Suprapubic skin (tissue), 4 donors: Measurements from ENCODE around the gene CLDN6.

ENCODE experiments used
- CTCF ChIP-seq, 2 donors: fragments of 200-600 bp in 1 of 2; fragments of 450-650 bp in 1 of 2; sonication (generic) in 1 of 2; IDR thresholded peaks; one replicate each; pipeline ENCODE4 v1.5.1; 2016 to 2019; ENCODE audit warnings: antibody characterized with exemption in 2 of 2, mild to moderate bottlenecking in 1 of 2, moderate library complexity in 1 of 2
- EP300 ChIP-seq: sonication (generic); formaldehyde crosslinking; IDR thresholded peaks from one replicate; pipeline ENCODE4 v1.6.1; 2017; ENCODE audit warnings: antibody characterized with exemption
- POLR2A ChIP-seq, 2 donors: fragments of 450-650 bp; IDR thresholded peaks; one replicate each; pipeline ENCODE4 v1.6.1; 2017; ENCODE audit warnings: antibody characterized with exemption in 2 of 2, mild to moderate bottlenecking in 2 of 2, moderate library complexity in 2 of 2
- POLR2AphosphoS5 ChIP-seq, 3 donors: sonication (generic); formaldehyde crosslinking; IDR thresholded peaks; one replicate each; pipeline ENCODE4 v1.6.1; 2017; ENCODE audit warnings: antibody characterized with exemption in 3 of 3

- TF ChIP-seq CTCF (IDR thresholded peaks at IDR 0.05) (no peak), POLR2AphosphoS5 (IDR thresholded peaks at IDR 0.05) (no peak), POLR2A (IDR thresholded peaks at IDR 0.05) (no peak), EP300 (no peak)
Observed at GRCh38 chr16:2967211-2967631, 50.8 kb downstream of the CLDN6 start.
